Measurements from ENCODE around the gene CALD1.

Gene CALD1

GRCh38 chr7:134778941-134779740 lies at the start of gene CALD1:
Gene CALD1 (plus strand): TSS chr7:134779634. CDS start chr7:134867734, 88,100 bp downstream.
- H3K4me3 Mint-ChIP-seq: no peak within 1 kb of the TSS
- H3K4me1 Mint-ChIP-seq (ENCODE audit: low read depth): no peaks in the 10 kb centered on the region
- H3K27me3 Mint-ChIP-seq: peaks cover 14% of the 10 kb centered on the region
- H3K27ac Mint-ChIP-seq: no peak within 1 kb of the TSS
- no peaks in the 10 kb centered on the region for H3K36me3 Mint-ChIP-seq (ENCODE audit: low read depth)
- intact Hi-C loops (cut with micrococcal nuclease): loop anchor here (10.0 kb wide), 1 partner anchor 126 kb away; no protein-coding TSS in a partner anchor
- H3K9me3 Mint-ChIP-seq: no peaks in the 10 kb centered on the region

- H3K4me1 Mint-ChIP-seq (ENCODE audit: low read depth): peaks cover 71% of the 10 kb centered on the region
- intact Hi-C loops (cut with micrococcal nuclease): no loop called here
- no peaks in the 10 kb centered on the region for H3K27me3 Mint-ChIP-seq
- peak overlapping the region; percentile 56 for H3K27ac Mint-ChIP-seq
- no peaks in the 10 kb centered on the region for H3K36me3 Mint-ChIP-seq (ENCODE audit: low read depth)
- H3K9me3 Mint-ChIP-seq: peaks cover 7% of the 10 kb centered on the region
- H3K4me3 Mint-ChIP-seq: no peak overlapping the region
Measured at GRCh38 chr7:134729895-134730294, 49.5 kb upstream of the CALD1 start.

- H3K27me3 Mint-ChIP-seq: no peaks in the 10 kb centered on the region
- intact Hi-C loops (cut with micrococcal nuclease): no loop called here
- peak overlapping the region; percentile 56 for H3K27ac Mint-ChIP-seq
- no peak overlapping the region for H3K4me3 Mint-ChIP-seq
- no peaks in the 10 kb centered on the region for H3K36me3 Mint-ChIP-seq (ENCODE audit: low read depth)
- peaks cover 69% of the 10 kb centered on the region for H3K4me1 Mint-ChIP-seq (ENCODE audit: low read depth)
- peaks cover 7% of the 10 kb centered on the region for H3K9me3 Mint-ChIP-seq
Measured at GRCh38 chr7:134730411-134730829, 49.0 kb upstream of the CALD1 start.

GRCh38 chr7:134731616-134732015 lies 47.8 kb upstream of the CALD1 start:
- intact Hi-C loops (cut with micrococcal nuclease): no loop called here
- H3K4me1 Mint-ChIP-seq (ENCODE audit: low read depth): peaks cover 74% of the 10 kb centered on the region
- peak overlapping the region; percentile 56 for H3K27ac Mint-ChIP-seq
- H3K27me3 Mint-ChIP-seq: no peaks in the 10 kb centered on the region
- H3K36me3 Mint-ChIP-seq (ENCODE audit: low read depth): no peaks in the 10 kb centered on the region
- peaks cover 7% of the 10 kb centered on the region for H3K9me3 Mint-ChIP-seq
- no peak overlapping the region for H3K4me3 Mint-ChIP-seq

- Mint-ChIP-seq H3K27me3 (no peaks in the 10 kb centered on the region), H3K9me3 (peaks cover 7% of the 10 kb centered on the region), H3K4me1 (ENCODE audit: low read depth) (peaks cover 73% of the 10 kb centered on the region), H3K4me3 (no peak overlapping the region), H3K36me3 (ENCODE audit: low read depth) (no peaks in the 10 kb centered on the region), H3K27ac (peak overlapping the region; percentile 14)
- intact Hi-C loops (cut with micrococcal nuclease): no loop called here
Measured at GRCh38 chr7:134732728-134733127, 46.7 kb upstream of the CALD1 start.

- H3K27me3 Mint-ChIP-seq: no peaks in the 10 kb centered on the region
- H3K9me3 Mint-ChIP-seq: peaks cover 7% of the 10 kb centered on the region
- intact Hi-C loops (cut with micrococcal nuclease): loop anchor here (5.0 kb wide), 2 partner anchors 89 to 431 kb away; partner anchors contain the start of gene BPGM
- peaks cover 14% of the 10 kb centered on the region for H3K36me3 Mint-ChIP-seq (ENCODE audit: low read depth)
- peak overlapping the region; percentile 97 for H3K27ac Mint-ChIP-seq
- H3K4me3 Mint-ChIP-seq: no peak overlapping the region
- peaks cover 75% of the 10 kb centered on the region for H3K4me1 Mint-ChIP-seq (ENCODE audit: low read depth)
Measured at GRCh38 chr7:134736381-134736780, 43.1 kb upstream of the CALD1 start.

- no peaks in the 10 kb centered on the region for H3K27me3 Mint-ChIP-seq
- H3K27ac Mint-ChIP-seq: peak overlapping the region; percentile 97
- peak overlapping the region; percentile 39 for H3K4me3 Mint-ChIP-seq
- H3K4me1 Mint-ChIP-seq (ENCODE audit: low read depth): peaks cover 78% of the 10 kb centered on the region
- intact Hi-C loops (cut with micrococcal nuclease): loop anchor here (5.0 kb wide), 2 partner anchors 90 to 430 kb away; partner anchors contain the start of gene BPGM
- H3K36me3 Mint-ChIP-seq (ENCODE audit: low read depth): peaks cover 14% of the 10 kb centered on the region
- peaks cover 7% of the 10 kb centered on the region for H3K9me3 Mint-ChIP-seq
Measured at GRCh38 chr7:134737566-134738345, 41.7 kb upstream of the CALD1 start.

GRCh38 chr7:134739362-134739761 lies 40.1 kb upstream of the CALD1 start:
- intact Hi-C loops (cut with micrococcal nuclease): loop anchor here (5.0 kb wide), 2 partner anchors 92 to 428 kb away; partner anchors contain the start of gene BPGM
- peaks cover 86% of the 10 kb centered on the region for H3K4me1 Mint-ChIP-seq (ENCODE audit: low read depth)

GRCh38 chr7:134740376-134740775 lies 39.1 kb upstream of the CALD1 start:
- Mint-ChIP-seq H3K4me3 (no peak overlapping the region), H3K27ac (peak overlapping the region; percentile 97)

More at GRCh38 chr7:134739362-134739761, 40.1 kb upstream of the CALD1 start:
- Mint-ChIP-seq H3K4me3 (no peak overlapping the region), H3K27me3 (no peaks in the 10 kb centered on the region), H3K9me3 (peaks cover 7% of the 10 kb centered on the region), H3K36me3 (ENCODE audit: low read depth) (peaks cover 14% of the 10 kb centered on the region), H3K27ac (peak overlapping the region; percentile 97)

GRCh38 chr7:134741907-134742635 lies 37.4 kb upstream of the CALD1 start:
- H3K4me1 Mint-ChIP-seq (ENCODE audit: low read depth): peaks cover 62% of the 10 kb centered on the region
- H3K4me3 Mint-ChIP-seq: no peak overlapping the region
- peaks cover 7% of the 10 kb centered on the region for H3K9me3 Mint-ChIP-seq
- peaks cover 1% of the 10 kb centered on the region for H3K27me3 Mint-ChIP-seq
- intact Hi-C loops (cut with micrococcal nuclease): no loop called here
- peak overlapping the region; percentile 90 for H3K27ac Mint-ChIP-seq
- H3K36me3 Mint-ChIP-seq (ENCODE audit: low read depth): peaks cover 14% of the 10 kb centered on the region

More at GRCh38 chr7:134740376-134740775, 39.1 kb upstream of the CALD1 start:
- no peaks in the 10 kb centered on the region for H3K27me3 Mint-ChIP-seq
- peaks cover 78% of the 10 kb centered on the region for H3K4me1 Mint-ChIP-seq (ENCODE audit: low read depth)
- H3K9me3 Mint-ChIP-seq: peaks cover 7% of the 10 kb centered on the region
- intact Hi-C loops (cut with micrococcal nuclease): no loop called here
- peaks cover 14% of the 10 kb centered on the region for H3K36me3 Mint-ChIP-seq (ENCODE audit: low read depth)

- Mint-ChIP-seq H3K27me3 (peaks cover 1% of the 10 kb centered on the region), H3K4me3 (no peak overlapping the region), H3K4me1 (ENCODE audit: low read depth) (peaks cover 55% of the 10 kb centered on the region), H3K9me3 (peaks cover 7% of the 10 kb centered on the region), H3K27ac (peak overlapping the region; percentile 90), H3K36me3 (ENCODE audit: low read depth) (peaks cover 14% of the 10 kb centered on the region)
- intact Hi-C loops (cut with micrococcal nuclease): no loop called here
Measured at GRCh38 chr7:134742688-134743350, 36.6 kb upstream of the CALD1 start.

GRCh38 chr7:134744569-134744968 lies 34.9 kb upstream of the CALD1 start:
- no peak overlapping the region for H3K27ac Mint-ChIP-seq
- H3K4me3 Mint-ChIP-seq: no peak overlapping the region
- intact Hi-C loops (cut with micrococcal nuclease): no loop called here
- peaks cover 1% of the 10 kb centered on the region for H3K27me3 Mint-ChIP-seq
- peaks cover 7% of the 10 kb centered on the region for H3K9me3 Mint-ChIP-seq
- H3K4me1 Mint-ChIP-seq (ENCODE audit: low read depth): peaks cover 46% of the 10 kb centered on the region
- H3K36me3 Mint-ChIP-seq (ENCODE audit: low read depth): peaks cover 14% of the 10 kb centered on the region

GRCh38 chr7:134747326-134747725 lies 32.1 kb upstream of the CALD1 start:
- H3K36me3 Mint-ChIP-seq (ENCODE audit: low read depth): no peaks in the 10 kb centered on the region
- no peak overlapping the region for H3K4me3 Mint-ChIP-seq
- intact Hi-C loops (cut with micrococcal nuclease): no loop called here
- H3K9me3 Mint-ChIP-seq: no peaks in the 10 kb centered on the region
- H3K27me3 Mint-ChIP-seq: peaks cover 1% of the 10 kb centered on the region
- no peak overlapping the region for H3K27ac Mint-ChIP-seq
- H3K4me1 Mint-ChIP-seq (ENCODE audit: low read depth): peaks cover 35% of the 10 kb centered on the region

Data from dendritic cell treated with granulocyte-macrophage colony-stimulating factor and Interleukin-4, amounts not matched to agents 40 ng/mL and 50 ng/mL, for 4 days (primary cell).